SK-N-SH (cell line): Measurements from ENCODE around the gene PDCD6IP. TPM values are rescaled to one million over a fixed set of nuclear protein-coding genes. Genes with fewer than 3 reads are reported as not detected.

Source experiments
- CTCF ChIA-PET: fragments of 300-600, 350-600 bp; formaldehyde crosslinking; extraction: SDS; loops from one replicate; lab custom pipeline; 2021; lab: Yijun Ruan, JAX
- POLR2A ChIA-PET: fragments of 350-600 bp; sonication (Branson Sonifier 250); formaldehyde crosslinking; extraction: SDS; loops from one replicate; lab custom pipeline; 2020; ENCODE audit warnings: antibody characterized with exemption, inconsistent platforms; lab: Yijun Ruan, JAX
- DNase-seq: peaks from one replicate; pipeline ENCODE4 v3.0.0; 2012
- H2AFZ ChIP-seq: fragments of 200-600 bp; sonication (generic); 2 replicates; pipeline ENCODE4 v1.8.1; 2016; ENCODE audit warnings: antibody characterized with exemption, mild to moderate bottlenecking, low read depth
- H3F3A ChIP-seq: fragments of 200-600 bp; sonication (generic); replicated peaks from 2 replicates; pipeline ENCODE3; 2016; ENCODE audit warnings: antibody characterized with exemption, mild to moderate bottlenecking; ENCODE audit not compliant: insufficient read depth
- H3K27ac ChIP-seq, 2 experiments: fragments of 200-500 bp in 1 of 2; fragments of 200-600 bp in 1 of 2; sonication (Bioruptor generic) in 1 of 2; sonication (generic), shearing (Covaris generic) in 1 of 2; 2 replicates each; pipeline versions ENCODE4 v1.5.1 to v1.6.1; 2014 to 2016; ENCODE audit warnings: low read depth in 2 of 2, inconsistent platforms in 1 of 2, low read length in 1 of 2, mild to moderate bottlenecking in 1 of 2, mixed read lengths in 1 of 2
- H3K27me3 ChIP-seq: fragments of 200-600 bp; sonication (generic), shearing (Covaris generic); 2 replicates; pipeline ENCODE4 v1.6.1; 2016; ENCODE audit warnings: mixed run types; ENCODE audit not compliant: insufficient read depth
- H3K36me3 ChIP-seq, 2 experiments: fragments of 200-500 bp in 1 of 2; fragments of 200-600 bp in 1 of 2; sonication (Bioruptor generic) in 1 of 2; sonication (generic) in 1 of 2; replicated peaks in 1 of 2; 2 replicates each; pipeline versions ENCODE3 to v1.5.1; 2014 to 2016; ENCODE audit warnings: low read length in 1 of 2, mild to moderate bottlenecking in 1 of 2; ENCODE audit not compliant: insufficient read depth in 2 of 2, control insufficient read depth in 1 of 2
- H3K4me1 ChIP-seq, 2 experiments: fragments of 200-500 bp in 1 of 2; fragments of 200-600 bp in 1 of 2; sonication (Bioruptor generic) in 1 of 2; sonication (generic), shearing (Covaris generic) in 1 of 2; 2 replicates each; pipeline versions ENCODE4 v1.5.1 to v1.6.1; 2014 to 2016; ENCODE audit warnings: low read depth in 1 of 2, low read length in 1 of 2, mixed run types in 1 of 2; ENCODE audit not compliant: insufficient read depth in 2 of 2, control insufficient read depth in 1 of 2
- H3K4me2 ChIP-seq: fragments of 200-600 bp; sonication (generic), shearing (Covaris generic); 2 replicates; pipeline ENCODE4 v1.6.1; 2017; ENCODE audit warnings: mixed run types
- H3K4me3 ChIP-seq, 2 experiments: fragments of 200-500 bp in 1 of 2; fragments of 200-600 bp in 1 of 2; sonication (Bioruptor generic) in 1 of 2; sonication (generic), shearing (Covaris generic) in 1 of 2; 2 replicates each; pipeline versions ENCODE4 v1.5.1 to v1.8.1; 2014 to 2016; ENCODE audit warnings: low read depth in 2 of 2, inconsistent platforms in 1 of 2, low read length in 1 of 2, mild to moderate bottlenecking in 1 of 2, mixed read lengths in 1 of 2, moderate library complexity in 1 of 2
- H3K79me2 ChIP-seq: fragments of 200-600 bp; sonication (generic); 2 replicates; pipeline ENCODE4 v1.8.1; 2017; ENCODE audit warnings: mild to moderate bottlenecking; ENCODE audit not compliant: insufficient read depth
- H3K9ac ChIP-seq: fragments of 200-600 bp; sonication (generic); 2 replicates; pipeline ENCODE4 v1.6.1; 2017; ENCODE audit warnings: mixed run types
- H3K9me2 ChIP-seq: fragments of 200-600 bp; sonication (generic); 2 replicates; pipeline ENCODE4 v1.6.1; 2017; ENCODE audit warnings: mixed run types
- H3K9me3 ChIP-seq: fragments of 200-600 bp; sonication (generic); 2 replicates; pipeline ENCODE4 v1.6.1; 2017; ENCODE audit warnings: mixed run types, mild to moderate bottlenecking, moderate library complexity
- H4K20me1 ChIP-seq: fragments of 200-600 bp; sonication (generic); 2 replicates; pipeline ENCODE4 v1.6.1; 2017; ENCODE audit warnings: mild to moderate bottlenecking, mixed run types; ENCODE audit not compliant: insufficient read depth
- CTCF ChIP-seq: fragments of 200-600 bp; sonication (generic); IDR thresholded peaks from 2 replicates; pipeline ENCODE4 v1.6.1; 2017; ENCODE audit warnings: antibody characterized with exemption, mild to moderate bottlenecking, moderate library complexity
- ELF1 ChIP-seq: IDR thresholded peaks from 2 replicates; pipeline ENCODE4 v1.4.0; 2012
- EZH2phosphoT487 ChIP-seq: fragments of 200-600 bp; sonication (generic); IDR thresholded peaks from 2 replicates; pipeline ENCODE4 v1.6.1; 2017; ENCODE audit warnings: low read depth, mixed run types, mild to moderate bottlenecking, antibody characterized with exemption, moderate library complexity, borderline replicate concordance
- FOSL2 ChIP-seq: IDR thresholded peaks from 2 replicates; pipeline ENCODE4 v1.4.0; 2012; ENCODE audit warnings: low read depth, mild to moderate bottlenecking, moderate library complexity, borderline replicate concordance
- FOXM1 ChIP-seq: IDR thresholded peaks from 2 replicates; pipeline ENCODE4 v1.4.0; 2012; ENCODE audit warnings: low read depth, mild to moderate bottlenecking
- GATA2 ChIP-seq: sonication (generic); formaldehyde crosslinking; IDR thresholded peaks from 2 replicates; pipeline ENCODE4 v1.5.0; 2020; ENCODE audit warnings: mild to moderate bottlenecking, missing genetic modification reagents
- JUND ChIP-seq: IDR thresholded peaks from 2 replicates; pipeline ENCODE4 v1.4.0; 2012
- MEF2A ChIP-seq: IDR thresholded peaks from 2 replicates; pipeline ENCODE4 v1.4.0; 2012; ENCODE audit warnings: low read depth, borderline replicate concordance
- NFIC ChIP-seq: IDR thresholded peaks from 2 replicates; pipeline ENCODE4 v1.4.0; 2012; ENCODE audit warnings: borderline replicate concordance
- RAD21 ChIP-seq: IDR thresholded peaks from 2 replicates; pipeline ENCODE4 v1.6.1; 2012; ENCODE audit warnings: mild to moderate bottlenecking, low read length
- RCOR1 ChIP-seq: fragments of 150-350 bp; IDR thresholded peaks from 2 replicates; pipeline ENCODE4 v1.6.1; 2017; ENCODE audit warnings: antibody characterized with exemption, low read length
- SIN3A ChIP-seq: IDR thresholded peaks from 2 replicates; pipeline ENCODE4 v1.6.1; 2012; ENCODE audit warnings: low read depth, mild to moderate bottlenecking, low read length, moderate library complexity, borderline replicate concordance
- SMC3 ChIP-seq: IDR thresholded peaks from 2 replicates; pipeline ENCODE4 v1.6.1; 2012; ENCODE audit warnings: low read depth, low read length, improper control_type of control experiment
- TCF12 ChIP-seq: IDR thresholded peaks from 2 replicates; pipeline ENCODE4 v1.4.0; 2012
- YY1 ChIP-seq: IDR thresholded peaks from 2 replicates; pipeline ENCODE4 v1.4.0; 2012; ENCODE audit warnings: low read depth, mild to moderate bottlenecking
- WGBS: methylation state at CpG from one replicate; pipeline ENCODE4 v1.1.6; 2017; ENCODE audit warnings: low lambda C conversion rate; 5-methylcytosine and 5-hydroxymethylcytosine counted together
- polyA plus RNA-seq, 3 experiments: library from polyadenylated mRNA; depleted of rRNA; stranded (reverse); fragments of >200 nt; gene quantifications; 2 replicates each; pipeline ENCODE4 v1.2.3, GENCODE V29; 2012

Gene PDCD6IP
- polyA plus RNA-seq, 1 of the 3 experiments (the other 2 are of a cell fraction) = 49.1 TPM

DNA sequence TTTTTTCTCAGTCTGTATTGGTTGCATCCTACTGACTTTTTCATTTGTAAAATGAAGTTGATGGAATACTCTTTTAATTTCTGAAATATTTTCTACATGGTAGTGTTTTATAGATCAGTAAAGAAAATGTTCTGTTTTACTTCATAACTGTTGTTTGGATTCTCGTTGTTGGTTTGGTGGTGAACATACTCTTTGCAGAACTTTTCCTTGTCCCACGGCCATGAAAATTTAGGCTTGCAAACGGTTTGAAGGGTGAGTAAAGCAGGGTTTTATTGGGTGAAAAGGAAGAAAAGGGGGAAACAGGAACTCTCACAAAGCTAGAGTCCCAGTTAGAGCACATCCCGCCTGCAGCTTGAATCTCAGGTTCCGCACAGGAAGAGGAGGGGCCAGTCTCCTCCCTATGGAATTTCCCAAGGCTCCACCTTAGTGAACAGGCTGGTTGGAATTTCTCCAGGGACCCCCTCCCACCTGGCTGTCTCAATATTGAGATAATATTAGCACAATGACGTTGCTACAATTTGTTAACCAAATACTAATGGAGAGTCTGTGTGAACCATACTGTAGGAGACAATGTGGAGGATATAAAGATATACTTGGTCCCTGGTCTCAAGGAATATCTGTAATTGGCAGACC is 5.6 kb downstream of the PDCD6IP start:
- H2AFZ ChIP-seq = no peak overlapping the region
- CTCF ChIA-PET = interaction anchor here (1.2 kb wide), 1 partner anchor 17 kb away, joined by 5 read pairs; no protein-coding TSS in a partner anchor
- H3K27ac ChIP-seq = no peak overlapping the region
- peaks cover 27 to 49% of the 10 kb centered on the region in 2 experiments for H3K36me3 ChIP-seq
- no peak overlapping the region for H3K9ac ChIP-seq
- peaks cover 99% of the 10 kb centered on the region for H3K79me2 ChIP-seq
- no peak for DNase-seq
- H3K4me3 ChIP-seq = no peak overlapping the region; a peak in 1 of 4 replicates
- TF ChIP-seq FOSL2 (no peak), MEF2A (no peak), YY1 (no peak), JUND (no peak), ELF1 (no peak), FOXM1 (no peak), RAD21 (no peak), SMC3 (no peak), GATA2 (no peak), SIN3A (no peak)
- H3K4me1 ChIP-seq = peaks cover 6 to 12% of the 10 kb centered on the region in 2 experiments; a peak in 3 of 4 replicates
- H3K27me3 ChIP-seq = no peaks in the 10 kb centered on the region
- peaks cover 51% of the 10 kb centered on the region for H4K20me1 ChIP-seq
- no peak overlapping the region for H3K4me2 ChIP-seq
- WGBS = 87% methylated on average over 6 of the region's 6 CpGs
- POLR2A ChIA-PET = no interaction called here
- H3K9me2 ChIP-seq = no peaks in the 10 kb centered on the region
- H3K9me3 ChIP-seq = no peaks in the 10 kb centered on the region; the same call in 1 of the 2 replicates
- H3F3A ChIP-seq = peaks cover 7% of the 10 kb centered on the region

GRCh38 chr3:33807191-33807590 is 8.8 kb downstream of the PDCD6IP start:
- Histone ChIP-seq H3K36me3 (peaks cover 28 to 37% of the 10 kb centered on the region in 2 experiments), H3K9me2 (no peaks in the 10 kb centered on the region), H3K4me1 (peaks cover 0 to 3% of the 10 kb centered on the region in 2 experiments; a peak in 1 of 4 replicates), H2AFZ (no peak overlapping the region), H3F3A (peaks cover 12% of the 10 kb centered on the region), H3K9ac (no peak overlapping the region), H3K4me3 (no peak overlapping the region), H3K27me3 (no peaks in the 10 kb centered on the region), H3K4me2 (no peak overlapping the region), H4K20me1 (peaks cover 72% of the 10 kb centered on the region), H3K79me2 (peaks cover 99% of the 10 kb centered on the region), H3K9me3 (no peaks in the 10 kb centered on the region; the same call in 1 of the 2 replicates), H3K27ac (no peak overlapping the region)
- no peak for TF ChIP-seq TCF12
- ChIA-PET CTCF (interaction anchor here (0.9 kb wide), 1 partner anchor 19 kb away, joined by 3 read pairs; no protein-coding TSS in a partner anchor), POLR2A (no interaction called here)
- 95% methylated on average over 2 of the region's 2 CpGs for WGBS
- DNase-seq = no peak

DNA sequence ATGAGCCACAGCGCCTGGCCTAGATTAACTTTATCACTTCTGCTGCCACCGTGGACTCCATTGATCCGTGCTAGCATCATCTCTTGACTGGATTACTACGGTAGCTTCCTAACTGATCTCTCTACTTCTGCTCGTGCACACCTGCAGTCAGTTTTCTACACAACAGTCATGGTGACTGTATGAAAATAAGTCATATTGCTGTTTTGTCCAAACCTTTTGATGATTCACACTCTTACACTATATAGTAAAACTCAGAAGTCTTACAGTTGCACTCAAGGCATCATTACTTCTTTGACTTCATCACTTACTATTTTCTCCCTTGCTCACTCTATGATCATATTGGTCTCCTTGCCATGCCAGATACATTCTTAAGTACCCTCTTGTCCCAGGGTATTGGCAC is 10.1 kb downstream of the PDCD6IP start:
- peaks cover 73% of the 10 kb centered on the region for H4K20me1 ChIP-seq
- H3K4me2 ChIP-seq = no peak overlapping the region
- 83% methylated on average over 5 of the region's 5 CpGs for WGBS
- H3K9ac ChIP-seq = no peak overlapping the region
- no peaks in the 10 kb centered on the region for H3K27me3 ChIP-seq
- H3K9me2 ChIP-seq = no peaks in the 10 kb centered on the region; the same call in 1 of the 2 replicates
- H3K9me3 ChIP-seq = no peaks in the 10 kb centered on the region; the same call in 1 of the 2 replicates
- TF ChIP-seq EZH2phosphoT487 (no peak), JUND (no peak), NFIC (no peak), RAD21 (no peak), CTCF (no peak), RCOR1 (no peak)
- ChIA-PET CTCF (interaction anchor here (1.1 to 1.2 kb wide), 2 partner anchors 19 to 44 kb away, joined by 3 read pairs; no protein-coding TSS in a partner anchor), POLR2A (no interaction called here)
- H3K4me3 ChIP-seq = no peak overlapping the region
- peaks cover 13% of the 10 kb centered on the region for H3F3A ChIP-seq
- no peak overlapping the region for H2AFZ ChIP-seq
- peaks cover 99% of the 10 kb centered on the region for H3K79me2 ChIP-seq
- DNase-seq = no peak
- peaks cover 28 to 32% of the 10 kb centered on the region in 2 experiments for H3K36me3 ChIP-seq
- H3K27ac ChIP-seq = no peak overlapping the region
- H3K4me1 ChIP-seq = peaks cover 0 to 3% of the 10 kb centered on the region in 2 experiments; a peak in 1 of 4 replicates
